ENCODE data around the gene DRD2. TPM values are rescaled to one million over a fixed set of nuclear protein-coding genes. Genes with fewer than 3 reads are reported as not detected.

The DRD2 gene
- total RNA-seq, 2 donors from 2014 or later, result not detected

GRCh38 chr11:113377681-113378412 is 97.4 kb downstream of the DRD2 start:
- no peak for DNase-seq (ENCODE audit: low spot score)
- Mint-ChIP-seq H3K27me3 (no peaks in the 10 kb centered on the region), H3K36me3 (no peaks in the 10 kb centered on the region), H3K27ac (no peak overlapping the region), H3K4me3 (no peak overlapping the region), H3K9me3 (no peaks in the 10 kb centered on the region), H3K4me1 (ENCODE audit: low read depth in 2 of 2) (no peaks in the 10 kb centered on the region)
- no peak for ATAC-seq

- Mint-ChIP-seq H3K4me1 (ENCODE audit: low read depth in 2 of 2) (no peaks in the 10 kb centered on the region), H3K4me3 (no peak overlapping the region), H3K9me3 (no peaks in the 10 kb centered on the region), H3K27me3 (no peaks in the 10 kb centered on the region), H3K36me3 (no peaks in the 10 kb centered on the region), H3K27ac (no peak overlapping the region)
- ATAC-seq, result no peak
- DNase-seq (ENCODE audit: low spot score), result no peak
Measured at GRCh38 chr11:113376156-113376555, 99.0 kb downstream of the DRD2 start.

- Mint-ChIP-seq H3K27ac (no peak overlapping the region), H3K9me3 (no peaks in the 10 kb centered on the region), H3K27me3 (no peaks in the 10 kb centered on the region), H3K36me3 (no peaks in the 10 kb centered on the region), H3K4me3 (no peak overlapping the region), H3K4me1 (ENCODE audit: low read depth in 2 of 2) (no peaks in the 10 kb centered on the region)
- DNase-seq (ENCODE audit: low spot score) (no peak), ATAC-seq (no peak)
Measured at GRCh38 chr11:113375402-113375801, 99.8 kb downstream of the DRD2 start.

- H3K4me3 Mint-ChIP-seq, result no peak overlapping the region
- no peaks in the 10 kb centered on the region for H3K4me1 Mint-ChIP-seq (ENCODE audit: low read depth in 2 of 2)
- no peaks in the 10 kb centered on the region for H3K36me3 Mint-ChIP-seq
- no peak overlapping the region for H3K27ac Mint-ChIP-seq
- H3K27me3 Mint-ChIP-seq, result no peaks in the 10 kb centered on the region
- ATAC-seq (no peak), DNase-seq (ENCODE audit: low spot score) (no peak)
- H3K9me3 Mint-ChIP-seq, result no peaks in the 10 kb centered on the region
Measured at GRCh38 chr11:113373981-113374560, 101.1 kb downstream of the DRD2 start.

- Mint-ChIP-seq H3K4me3 (no peak overlapping the region), H3K36me3 (no peaks in the 10 kb centered on the region), H3K4me1 (ENCODE audit: low read depth in 2 of 2) (no peaks in the 10 kb centered on the region), H3K27ac (no peak overlapping the region), H3K9me3 (no peaks in the 10 kb centered on the region), H3K27me3 (no peaks in the 10 kb centered on the region)
- ATAC-seq, result no peak
- no peak for DNase-seq (ENCODE audit: low spot score)
Measured at GRCh38 chr11:113373306-113373705, 101.9 kb downstream of the DRD2 start.

- no peaks in the 10 kb centered on the region for H3K27me3 Mint-ChIP-seq
- ATAC-seq (no peak), DNase-seq (ENCODE audit: low spot score) (no peak)
- H3K4me3 Mint-ChIP-seq, result no peak overlapping the region
- no peak overlapping the region for H3K27ac Mint-ChIP-seq
- no peaks in the 10 kb centered on the region for H3K4me1 Mint-ChIP-seq (ENCODE audit: low read depth in 2 of 2)
- H3K36me3 Mint-ChIP-seq, result no peaks in the 10 kb centered on the region
- no peaks in the 10 kb centered on the region for H3K9me3 Mint-ChIP-seq
Measured at GRCh38 chr11:113372309-113372708, 102.9 kb downstream of the DRD2 start.

GRCh38 chr11:113370634-113371033 is 104.6 kb downstream of the DRD2 start:
- H3K36me3 Mint-ChIP-seq, result no peaks in the 10 kb centered on the region

GRCh38 chr11:113369411-113369810 is 105.8 kb downstream of the DRD2 start:
- Mint-ChIP-seq H3K9me3 (no peaks in the 10 kb centered on the region), H3K27ac (no peak overlapping the region), H3K4me1 (ENCODE audit: low read depth in 2 of 2) (peaks cover 0 to 3% of the 10 kb centered on the region in 2 donors), H3K4me3 (no peak overlapping the region), H3K36me3 (no peaks in the 10 kb centered on the region), H3K27me3 (no peaks in the 10 kb centered on the region)
- DNase-seq (ENCODE audit: low spot score) (no peak), ATAC-seq (no peak)

More at GRCh38 chr11:113370634-113371033, 104.6 kb downstream of the DRD2 start:
- no peak overlapping the region for H3K4me3 Mint-ChIP-seq
- peaks cover 0 to 3% of the 10 kb centered on the region in 2 donors for H3K4me1 Mint-ChIP-seq (ENCODE audit: low read depth in 2 of 2)
- DNase-seq (ENCODE audit: low spot score), result no peak
- ATAC-seq, result no peak
- no peaks in the 10 kb centered on the region for H3K9me3 Mint-ChIP-seq
- H3K27me3 Mint-ChIP-seq, result no peaks in the 10 kb centered on the region
- no peak overlapping the region for H3K27ac Mint-ChIP-seq

GRCh38 chr11:113365895-113366294 is 109.3 kb downstream of the DRD2 start:
- DNase-seq (ENCODE audit: low spot score) (no peak), ATAC-seq (no peak)
- peaks cover 0 to 8% of the 10 kb centered on the region in 2 donors for H3K4me1 Mint-ChIP-seq (ENCODE audit: low read depth in 2 of 2)
- no peak overlapping the region for H3K4me3 Mint-ChIP-seq
- no peaks in the 10 kb centered on the region for H3K27me3 Mint-ChIP-seq
- H3K9me3 Mint-ChIP-seq, result no peaks in the 10 kb centered on the region
- no peak overlapping the region for H3K27ac Mint-ChIP-seq
- H3K36me3 Mint-ChIP-seq, result peaks cover 7% of the 10 kb centered on the region

- no peaks in the 10 kb centered on the region for H3K9me3 Mint-ChIP-seq
- H3K4me1 Mint-ChIP-seq (ENCODE audit: low read depth in 2 of 2), result peaks cover 0 to 8% of the 10 kb centered on the region in 2 donors
- no peaks in the 10 kb centered on the region for H3K27me3 Mint-ChIP-seq
- H3K36me3 Mint-ChIP-seq, result peaks cover 17% of the 10 kb centered on the region
- ATAC-seq, result no peak
- no peak for DNase-seq (ENCODE audit: low spot score)
- H3K4me3 Mint-ChIP-seq, result no peak overlapping the region
- no peak overlapping the region for H3K27ac Mint-ChIP-seq
Measured at GRCh38 chr11:113363996-113364641, 111.1 kb downstream of the DRD2 start.

- Mint-ChIP-seq H3K9me3 (no peaks in the 10 kb centered on the region), H3K36me3 (peaks cover 17% of the 10 kb centered on the region), H3K27ac (no peak overlapping the region), H3K4me3 (no peak overlapping the region), H3K27me3 (no peaks in the 10 kb centered on the region), H3K4me1 (ENCODE audit: low read depth in 2 of 2) (peaks cover 0 to 8% of the 10 kb centered on the region in 2 donors)
- ATAC-seq (peak in 1 of 2 donors; percentile 4), DNase-seq (ENCODE audit: low spot score) (no peak)
Measured at GRCh38 chr11:113363406-113363805, 111.8 kb downstream of the DRD2 start.

Other genes with a start within 250 kb of the DRD2 start
- gene TTC12, start 160.8 kb downstream of the DRD2 start, total RNA-seq, result 10 to 100 TPM in 1 of 2 donors, 1 to 10 TPM in 1; 6.2 to 12.8 TPM
- gene ANKK1, start 87.6 kb downstream of the DRD2 start, total RNA-seq, result under 1 TPM in 1 of 2 donors, not detected in 1; 0.19 TPM
- 1 to 10 TPM in 1 of 2 donors, under 1 TPM in 1; 0.38 to 2.1 TPM for gene TMPRSS5, start 230.9 kb upstream of the DRD2 start, total RNA-seq

Data from natural killer cell treated with Interleukin-12 subunit alpha and Interleukin-12 subunit beta and Interleukin-15 and Interleukin-18, amount 100 ng/mL, for 72 hours (primary cell).